MM.1S (cell line): Measurements from ENCODE around the gene SELENOF.
"Not testable (repeated sequence)": the region's sequence is repeated elsewhere in the genome, so short reads cannot be mapped to it uniquely, and the experiment has no call there.

Experiments used
- DNase-seq: peaks from one replicate; pipeline ENCODE4 v3.0.0-alpha.2; 2015
- H2AFZ ChIP-seq: fragments of 300-600 bp; sonication (generic); 2 replicates; pipeline ENCODE4 v1.6.0; 2016; ENCODE audit warnings: antibody characterized with exemption, low read length
- H3F3A ChIP-seq: fragments of 300-600 bp; sonication (generic); 2 replicates; pipeline ENCODE4 v1.6.1; 2016; ENCODE audit warnings: mild to moderate bottlenecking, antibody characterized with exemption, low read length, moderate library complexity, mixed read lengths; ENCODE audit not compliant: insufficient read depth
- H3K27ac ChIP-seq: fragments of 300-600 bp; sonication (generic); 2 replicates; pipeline ENCODE4 v1.5.1; 2016; ENCODE audit warnings: mild to moderate bottlenecking, low read length
- H3K27me3 ChIP-seq: fragments of 300-600 bp; sonication (generic); replicated peaks from 2 replicates; pipeline ENCODE4 v1.6.0; 2016; ENCODE audit warnings: low read length; ENCODE audit not compliant: insufficient read depth
- H3K36me3 ChIP-seq: fragments of 300-600 bp; sonication (generic); replicated peaks from 2 replicates; pipeline ENCODE4 v1.6.1; 2016; ENCODE audit warnings: mild to moderate bottlenecking, low read length, mixed read lengths; ENCODE audit not compliant: insufficient read depth
- H3K4me1 ChIP-seq: fragments of 300-600 bp; sonication (generic); 2 replicates; pipeline ENCODE4 v1.6.1; 2016; ENCODE audit warnings: low read length, mixed read lengths
- H3K4me2 ChIP-seq: fragments of 300-600 bp; sonication (generic); 2 replicates; pipeline ENCODE4 v1.6.0; 2016; ENCODE audit warnings: low read depth, low read length
- H3K4me3 ChIP-seq: fragments of 300-600 bp; sonication (generic); 2 replicates; pipeline ENCODE4 v1.5.1; 2016; ENCODE audit warnings: low read length, mixed read lengths
- H3K79me2 ChIP-seq: fragments of 300-600 bp; sonication (generic); 2 replicates; pipeline ENCODE4 v1.6.1; 2016; ENCODE audit warnings: mixed run types, low read length, mixed read lengths
- H3K9ac ChIP-seq: fragments of 300-600 bp; sonication (generic); 2 replicates; pipeline ENCODE4 v1.6.1; 2016; ENCODE audit warnings: low read length, mixed read lengths
- H3K9me2 ChIP-seq: fragments of 300-600 bp; sonication (generic); replicated peaks from 2 replicates; pipeline ENCODE4 v1.6.1; 2016; ENCODE audit warnings: mild to moderate bottlenecking, low read length, mixed read lengths; ENCODE audit not compliant: insufficient read depth
- H3K9me3 ChIP-seq: fragments of 300-600 bp; sonication (generic); replicated peaks from 2 replicates; pipeline ENCODE4 v1.6.1; 2016; ENCODE audit warnings: mild to moderate bottlenecking, low read length, mixed read lengths; ENCODE audit not compliant: insufficient read depth
- H4K20me1 ChIP-seq: fragments of 300-600 bp; sonication (generic); 2 replicates; pipeline ENCODE4 v1.6.1; 2016; ENCODE audit warnings: mild to moderate bottlenecking, low read length, moderate library complexity, mixed read lengths; ENCODE audit not compliant: insufficient read depth

Gene SELENOF

GRCh38 chr1:86817246-86817826, 96.6 kb downstream of the SELENOF start:
- H3K36me3 ChIP-seq: not testable (repeated sequence)

GRCh38 chr1:86814118-86814517, 99.8 kb downstream of the SELENOF start:
- H3K27ac ChIP-seq, H2AFZ ChIP-seq, H3K4me3 ChIP-seq, H4K20me1 ChIP-seq, H3K79me2 ChIP-seq, H3K27me3 ChIP-seq, H3K4me1 ChIP-seq, H3K9me2 ChIP-seq, H3K9ac ChIP-seq, H3F3A ChIP-seq, H3K9me3 ChIP-seq, H3K4me2 ChIP-seq, DNase-seq, H3K36me3 ChIP-seq: not testable (repeated sequence)

More at GRCh38 chr1:86817246-86817826, 96.6 kb downstream of the SELENOF start:
- not testable (repeated sequence) for H3K79me2 ChIP-seq, H3K9ac ChIP-seq, H2AFZ ChIP-seq, H3K9me3 ChIP-seq, H3K9me2 ChIP-seq, H4K20me1 ChIP-seq, H3K4me3 ChIP-seq, H3F3A ChIP-seq, H3K4me2 ChIP-seq, H3K27ac ChIP-seq, H3K4me1 ChIP-seq, H3K27me3 ChIP-seq, DNase-seq
